ENCODE data around the gene ZNF205. TPM values are rescaled to one million over a fixed set of nuclear protein-coding genes. Genes with fewer than 3 reads are reported as not detected.

Gene ZNF205
- total RNA-seq, 1 experiment from 2014 or later = 28.4 TPM

GRCh38 chr16:3098459-3099394 lies 13.7 kb upstream of the ZNF205 start, which contains the start of gene ZSCAN10:
ZSCAN10 (minus strand) TSS chr16:3099294; CDS start chr16:3092937, 6,357 bp downstream.
- DNase-seq (ENCODE audit: low read depth) = no peak
- in situ Hi-C loops (cut with HindIII; ENCODE audit: low pct_unique_long_range_greater_than_20kb, low sequenced_read_pairs) = no loop called here

DNA sequence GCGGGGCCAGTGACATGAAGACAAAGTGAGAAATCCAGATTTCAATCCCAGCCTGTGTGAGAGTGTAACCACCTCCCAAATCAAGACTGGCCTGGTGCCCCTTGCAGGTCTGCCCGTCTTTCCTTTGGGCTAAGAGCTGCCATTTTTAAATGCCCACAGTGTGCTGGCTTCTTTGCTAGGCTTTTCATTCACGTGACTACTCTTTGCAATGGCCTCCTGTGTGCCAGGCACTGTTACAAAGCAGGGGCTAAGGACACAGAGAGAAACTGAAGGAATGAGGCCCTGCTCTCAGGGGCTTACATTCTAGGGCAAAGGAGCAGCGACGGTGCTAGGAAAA lies 13.0 kb upstream of the ZNF205 start:
- no peak for DNase-seq (ENCODE audit: low read depth)
- in situ Hi-C loops (cut with HindIII; ENCODE audit: low pct_unique_long_range_greater_than_20kb, low sequenced_read_pairs) = no loop called here

DNA sequence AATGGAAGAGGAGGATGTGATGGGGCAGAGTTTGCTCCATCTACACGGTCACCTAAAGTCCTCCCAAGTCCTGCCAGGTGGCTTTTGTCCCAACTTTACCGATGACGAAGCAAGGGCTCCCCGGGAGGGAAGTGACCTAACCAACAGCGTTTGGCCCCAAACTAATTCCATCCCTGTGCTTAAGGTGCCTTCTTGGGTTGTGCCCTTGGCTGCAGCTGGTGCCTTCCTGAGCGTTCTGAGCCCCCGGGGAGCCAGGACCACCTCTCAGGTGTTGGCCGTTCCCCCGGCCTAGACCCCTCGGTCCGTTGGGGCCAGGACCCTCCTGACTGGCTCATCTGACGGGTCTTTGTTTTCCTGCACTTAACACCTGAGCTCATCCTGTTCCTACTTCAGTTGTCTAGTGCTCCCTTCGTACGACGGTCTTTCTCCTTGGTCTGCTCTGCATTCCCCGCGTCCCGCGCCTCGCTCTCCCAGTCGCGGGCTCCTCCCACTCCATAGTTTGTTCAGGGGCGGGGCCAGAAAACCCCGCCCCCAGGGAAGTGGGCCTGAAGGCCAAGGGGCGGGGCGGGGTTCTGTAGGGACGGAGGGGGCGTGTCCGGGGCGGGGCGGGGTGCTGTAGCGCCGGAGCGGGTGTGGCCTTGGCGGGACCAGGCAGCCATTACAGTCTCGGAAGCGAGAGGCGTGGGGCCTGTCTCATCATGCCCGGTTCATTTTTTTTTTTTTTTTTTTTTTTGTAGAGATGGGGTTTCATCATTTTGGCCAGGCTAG lies 12.5 kb upstream of the ZNF205 start:
- in situ Hi-C loops (cut with HindIII; ENCODE audit: low pct_unique_long_range_greater_than_20kb, low sequenced_read_pairs) = no loop called here
- peak; percentile 86 for DNase-seq (ENCODE audit: low read depth)

DNA sequence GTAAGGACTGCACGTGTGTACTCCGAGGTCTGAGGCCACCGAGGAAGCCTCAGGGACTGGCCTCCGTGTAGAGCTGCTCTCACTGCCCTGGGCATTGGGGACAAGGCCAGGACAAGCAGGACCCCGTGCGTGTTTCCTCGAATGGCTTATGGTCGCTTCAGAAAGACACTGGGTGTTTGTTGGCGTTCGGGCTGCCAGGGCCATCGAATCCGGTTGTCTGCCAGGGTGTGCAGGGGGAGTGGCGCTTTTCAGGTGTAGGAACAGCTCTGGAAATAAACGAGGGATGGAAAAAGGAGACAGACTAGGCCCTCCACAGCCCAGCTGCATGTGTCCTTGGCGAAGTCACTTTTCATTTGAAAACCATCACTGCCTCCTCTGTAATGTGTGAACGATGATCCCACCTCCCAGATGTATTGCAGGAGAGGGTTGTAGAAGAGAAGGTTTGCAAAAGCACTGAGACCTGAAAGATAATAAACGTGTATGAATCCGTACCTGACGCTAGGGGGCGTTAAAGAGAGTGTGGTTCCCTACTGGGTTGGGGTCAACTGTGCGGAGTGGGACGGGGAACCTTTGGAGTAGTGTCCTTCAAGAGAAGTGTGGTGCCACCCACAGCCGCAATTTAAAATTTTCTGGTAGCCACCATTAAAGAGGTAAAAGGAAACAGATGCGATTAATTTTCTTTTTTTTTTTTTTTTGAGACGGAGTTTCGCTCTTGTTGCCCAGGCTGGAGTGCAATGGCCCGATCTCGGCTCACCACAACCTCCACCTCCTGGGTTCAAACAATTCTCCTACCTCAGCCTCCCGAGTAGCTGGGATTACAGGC lies 11.2 kb upstream of the ZNF205 start:
- in situ Hi-C loops (cut with HindIII; ENCODE audit: low pct_unique_long_range_greater_than_20kb, low sequenced_read_pairs) = no loop called here
- peak; percentile 31 for DNase-seq (ENCODE audit: low read depth)

DNA sequence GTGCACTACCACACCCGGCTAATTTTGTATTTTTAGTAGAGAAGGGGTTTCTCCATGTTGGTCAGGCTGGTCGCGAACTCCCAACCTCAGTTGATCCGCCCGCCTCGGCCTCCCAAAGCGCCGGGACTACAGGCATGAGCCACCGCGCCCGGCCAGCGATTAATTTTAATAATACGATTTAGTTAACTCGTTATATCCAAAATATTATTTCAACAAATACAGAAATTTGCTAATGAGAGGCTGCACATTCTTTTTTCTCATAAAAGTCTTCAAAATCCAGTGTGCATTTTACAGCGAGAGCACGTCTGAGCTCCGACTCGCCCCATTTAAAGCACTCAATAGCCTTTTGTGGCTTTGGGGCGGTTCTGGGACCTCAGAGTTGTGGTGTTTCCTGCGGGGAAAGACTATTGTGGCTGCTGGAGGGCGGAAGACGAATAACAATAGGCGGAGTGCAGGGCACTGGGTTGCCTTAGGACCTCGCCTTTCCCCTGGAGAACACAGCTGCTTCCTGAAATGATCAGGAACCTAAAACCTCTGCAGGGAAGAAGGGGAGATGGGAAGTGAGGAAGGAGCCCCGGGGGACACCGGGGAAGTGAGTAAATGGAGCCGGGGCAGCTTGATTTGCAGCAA lies 10.4 kb upstream of the ZNF205 start:
- DNase-seq (ENCODE audit: low read depth) = no peak

DNA sequence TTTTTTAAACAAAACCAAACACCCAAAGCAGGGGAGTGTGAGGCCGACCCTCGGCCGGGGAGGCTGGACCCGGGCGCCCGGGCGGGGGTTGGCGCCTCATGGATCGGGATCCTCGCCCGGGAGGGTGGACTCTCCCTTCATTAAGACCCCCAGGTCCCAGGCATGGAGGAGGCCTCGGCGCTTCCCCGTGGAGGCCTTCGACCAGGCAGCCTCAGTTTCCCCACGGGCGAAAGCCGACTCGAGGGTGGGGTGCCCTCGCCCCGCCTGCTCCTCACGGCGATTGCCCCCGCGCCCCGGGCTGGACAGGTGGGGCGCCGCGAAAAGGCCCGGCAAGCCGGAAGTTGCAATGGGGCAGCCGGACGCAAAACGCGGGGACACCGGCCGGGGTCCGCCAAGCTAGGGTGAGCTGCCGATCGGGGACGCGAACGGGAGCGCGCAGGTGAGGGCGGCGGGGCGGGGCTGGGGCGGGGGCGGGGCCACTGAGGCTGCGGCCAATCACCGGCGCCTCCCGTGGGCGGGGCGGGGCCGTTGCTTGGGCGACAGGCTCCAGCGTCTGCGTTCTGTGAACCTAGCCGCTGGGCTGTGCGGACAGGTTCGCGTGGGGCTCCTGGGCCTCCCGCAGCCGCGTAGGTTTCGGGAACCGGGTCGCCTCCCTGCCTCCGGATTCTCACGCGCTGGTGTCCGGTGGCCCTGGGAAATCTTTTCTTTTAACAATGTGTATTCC lies 6.0 kb upstream of the ZNF205 start:
- in situ Hi-C loops (cut with HindIII; ENCODE audit: low pct_unique_long_range_greater_than_20kb, low sequenced_read_pairs) = no loop called here
- DNase-seq (ENCODE audit: low read depth) = peak; percentile 82

More for the DNA sequence above, 10.4 kb upstream of the ZNF205 start:
- in situ Hi-C loops (cut with HindIII; ENCODE audit: low pct_unique_long_range_greater_than_20kb, low sequenced_read_pairs) = no loop called here

DNA sequence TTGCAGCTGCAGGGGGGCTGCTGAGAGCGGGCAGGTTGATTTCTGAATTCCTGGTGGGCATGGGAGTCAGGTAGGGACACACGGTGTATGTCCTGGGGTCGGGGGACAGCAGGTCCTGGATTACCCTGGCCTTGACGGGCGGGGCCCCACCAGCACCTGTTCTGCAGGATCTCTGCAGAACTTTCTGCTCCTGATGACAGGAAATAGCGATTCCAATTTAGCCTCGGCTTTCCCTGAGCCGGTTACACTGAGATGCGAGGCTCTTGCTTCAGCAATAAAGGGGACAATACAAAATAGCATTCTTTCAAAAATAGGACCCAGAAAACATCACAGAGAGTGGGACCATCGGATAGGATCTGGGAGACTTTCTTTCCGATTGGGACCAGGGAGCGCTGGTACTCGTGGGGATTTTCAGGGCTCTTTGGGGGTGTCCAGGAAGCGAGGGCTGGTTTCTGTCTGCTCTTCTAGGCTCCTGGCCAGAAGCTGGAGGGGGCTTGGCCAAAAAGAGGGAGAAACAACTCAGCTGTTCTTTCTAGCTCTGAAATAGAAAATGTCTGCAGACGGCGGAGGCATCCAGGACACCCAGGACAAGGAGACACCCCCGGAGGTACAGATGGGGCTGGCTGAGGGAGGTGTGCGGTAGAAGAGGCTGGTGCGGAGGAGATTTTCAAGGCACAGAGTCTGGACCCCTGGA lies 642 bp downstream of the ZNF205 start:
- in situ Hi-C loops (cut with HindIII; ENCODE audit: low pct_unique_long_range_greater_than_20kb, low sequenced_read_pairs) = no loop called here
- DNase-seq (ENCODE audit: low read depth) = no peak

GRCh38 chr16:3113765-3114479 lies 1.5 kb downstream of the ZNF205 start:
- DNase-seq (ENCODE audit: low read depth) = no peak
- in situ Hi-C loops (cut with HindIII; ENCODE audit: low pct_unique_long_range_greater_than_20kb, low sequenced_read_pairs) = no loop called here

DNA sequence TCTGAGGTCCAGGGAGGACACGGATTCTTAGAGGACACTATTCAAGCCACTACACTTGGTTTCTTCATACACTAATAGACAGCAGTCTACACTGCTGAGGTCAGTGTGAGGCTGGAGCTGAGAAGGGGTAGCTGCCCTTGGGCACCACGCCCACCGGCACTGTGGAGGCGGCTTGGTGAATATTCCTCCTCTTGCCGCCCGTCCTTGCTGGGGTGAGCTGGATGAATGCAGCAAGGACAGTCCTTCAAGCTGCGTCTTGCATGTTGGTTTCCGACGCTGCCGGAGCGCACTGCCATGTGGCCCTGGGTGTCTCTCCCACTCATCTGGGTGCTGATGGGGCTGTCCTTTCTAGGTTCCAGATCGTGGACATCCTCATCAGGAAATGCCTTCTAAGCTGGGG lies 2.6 kb downstream of the ZNF205 start:
- in situ Hi-C loops (cut with HindIII; ENCODE audit: low pct_unique_long_range_greater_than_20kb, low sequenced_read_pairs) = no loop called here

DNA sequence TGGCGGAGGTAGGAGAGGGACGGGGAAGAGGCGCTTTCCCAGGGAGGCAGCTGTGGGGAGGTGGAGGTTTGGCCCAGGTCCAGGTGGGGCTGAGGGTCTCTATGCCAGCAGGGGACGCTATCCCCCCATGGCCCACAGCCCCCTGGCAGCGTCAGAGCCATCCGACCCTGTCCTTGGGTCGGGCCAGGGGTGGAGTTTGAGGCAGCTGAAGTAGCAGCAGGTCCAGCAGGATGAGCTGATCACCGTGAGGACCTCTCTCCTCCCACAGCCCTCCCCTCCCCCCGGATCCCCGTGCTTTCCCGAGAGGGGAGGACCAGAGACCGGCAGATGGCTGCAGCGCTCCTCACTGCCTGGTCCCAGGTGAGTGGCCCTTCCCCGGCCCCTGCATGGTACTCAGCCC lies 3.2 kb downstream of the ZNF205 start:
- DNase-seq (ENCODE audit: low read depth) = no peak
- in situ Hi-C loops (cut with HindIII; ENCODE audit: low pct_unique_long_range_greater_than_20kb, low sequenced_read_pairs) = no loop called here

More for the DNA sequence above, 2.6 kb downstream of the ZNF205 start:
- DNase-seq (ENCODE audit: low read depth) = no peak

- in situ Hi-C loops (cut with HindIII; ENCODE audit: low pct_unique_long_range_greater_than_20kb, low sequenced_read_pairs) = no loop called here
- no peak for DNase-seq (ENCODE audit: low read depth)
Observed at GRCh38 chr16:3118204-3118790, 5.9 kb downstream of the ZNF205 start.

GRCh38 chr16:3118846-3119245 lies 6.5 kb downstream of the ZNF205 start:
- in situ Hi-C loops (cut with HindIII; ENCODE audit: low pct_unique_long_range_greater_than_20kb, low sequenced_read_pairs) = no loop called here
- DNase-seq (ENCODE audit: low read depth) = no peak

DNA sequence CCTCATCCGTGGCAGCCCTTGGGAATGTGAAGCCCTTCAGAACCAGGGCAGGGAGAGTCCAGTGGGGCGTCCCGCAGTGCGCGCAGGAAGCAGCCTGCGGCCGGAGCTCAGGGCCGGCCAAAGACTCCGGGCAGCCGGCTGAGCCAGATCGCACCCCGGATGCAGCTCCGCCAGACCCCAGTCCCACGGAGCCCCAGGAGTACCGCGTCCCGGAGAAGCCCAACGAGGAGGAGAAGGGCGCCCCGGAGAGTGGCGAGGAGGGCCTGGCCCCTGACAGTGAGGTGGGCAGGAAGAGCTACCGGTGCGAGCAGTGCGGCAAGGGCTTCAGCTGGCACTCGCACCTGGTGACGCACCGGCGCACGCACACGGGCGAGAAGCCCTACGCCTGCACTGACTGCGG lies 6.9 kb downstream of the ZNF205 start:
- DNase-seq (ENCODE audit: low read depth) = no peak
- in situ Hi-C loops (cut with HindIII; ENCODE audit: low pct_unique_long_range_greater_than_20kb, low sequenced_read_pairs) = no loop called here

DNA sequence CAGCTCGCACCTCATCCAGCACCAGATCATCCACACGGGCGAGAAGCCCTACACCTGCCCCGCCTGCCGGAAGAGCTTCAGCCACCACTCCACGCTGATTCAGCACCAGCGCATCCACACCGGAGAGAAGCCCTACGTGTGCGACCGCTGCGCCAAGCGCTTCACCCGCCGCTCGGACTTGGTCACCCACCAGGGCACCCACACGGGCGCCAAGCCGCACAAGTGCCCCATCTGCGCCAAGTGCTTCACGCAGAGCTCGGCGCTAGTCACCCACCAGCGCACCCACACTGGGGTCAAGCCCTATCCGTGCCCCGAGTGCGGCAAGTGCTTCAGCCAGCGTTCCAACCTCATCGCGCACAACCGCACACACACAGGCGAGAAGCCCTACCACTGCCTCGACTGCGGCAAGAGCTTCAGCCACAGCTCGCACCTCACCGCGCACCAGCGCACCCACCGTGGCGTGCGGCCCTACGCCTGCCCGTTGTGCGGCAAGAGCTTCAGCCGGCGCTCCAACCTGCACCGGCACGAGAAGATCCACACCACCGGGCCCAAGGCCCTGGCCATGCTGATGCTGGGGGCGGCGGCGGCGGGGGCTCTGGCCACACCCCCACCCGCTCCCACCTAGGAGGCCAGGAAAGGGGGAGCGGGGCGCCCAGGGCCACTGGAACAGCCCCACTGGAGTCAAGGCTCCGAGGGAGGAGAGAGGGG lies 7.5 kb downstream of the ZNF205 start:
- in situ Hi-C loops (cut with HindIII; ENCODE audit: low pct_unique_long_range_greater_than_20kb, low sequenced_read_pairs) = no loop called here
- DNase-seq (ENCODE audit: low read depth) = no peak

DNA sequence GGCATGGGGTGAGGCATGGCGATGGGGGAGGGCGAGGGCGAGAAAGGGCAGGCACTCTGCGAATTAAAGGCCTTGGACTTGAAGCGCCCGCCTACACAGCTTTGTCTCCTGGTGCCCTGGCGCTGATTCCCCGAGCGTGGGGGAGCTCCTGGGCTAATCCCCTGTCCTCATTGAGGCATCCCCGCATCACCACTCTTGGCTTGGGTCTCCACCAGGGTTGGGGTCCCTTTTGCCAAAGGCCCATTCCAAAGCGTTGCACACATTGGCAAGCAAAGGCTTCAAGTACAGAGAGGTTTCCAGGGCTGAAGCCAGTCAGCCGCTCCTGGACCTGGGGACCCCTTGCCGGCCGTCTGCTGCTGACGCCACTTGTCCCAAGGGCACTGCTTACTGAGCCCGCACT lies 8.0 kb downstream of the ZNF205 start:
- in situ Hi-C loops (cut with HindIII; ENCODE audit: low pct_unique_long_range_greater_than_20kb, low sequenced_read_pairs) = no loop called here
- DNase-seq (ENCODE audit: low read depth) = no peak

Measured in Caki2 (cell line).